Lower lobe of right lung (tissue), 2 donors: ENCODE results near the gene KRT3. TPM values are rescaled to one million over a fixed set of nuclear protein-coding genes. Genes with fewer than 3 reads are reported as not detected.
"Not testable (repeated sequence)": the region's sequence is repeated elsewhere in the genome, so short reads cannot be mapped to it uniquely, and the experiment has no call there.

Experiments used
- ATAC-seq, 2 donors: fragments of 200-7000 bp; cut with Tn5 transposase; one replicate each; pipeline ENCODE4 v1.9.1; 2020 to 2022; ENCODE audit warnings: mild to moderate bottlenecking in 2 of 2, moderate library complexity in 2 of 2
- DNase-seq: peaks from one replicate; pipeline ENCODE4 v3.0.0-alpha.2; 2020
- H3K27ac ChIP-seq: fragments of 200-600 bp; one replicate; pipeline ENCODE4 v1.8.0; 2022
- H3K27me3 ChIP-seq: fragments of 200-600 bp; one replicate; pipeline ENCODE4 v1.8.0; 2022; ENCODE audit warnings: low read depth
- H3K36me3 ChIP-seq: fragments of 200-600 bp; one replicate; pipeline ENCODE4 v1.8.0; 2022; ENCODE audit warnings: mild to moderate bottlenecking
- H3K4me1 ChIP-seq: fragments of 200-600 bp; one replicate; pipeline ENCODE4 v1.8.0; 2022
- H3K4me3 ChIP-seq: fragments of 200-600 bp; one replicate; pipeline ENCODE4 v1.8.0; 2022; ENCODE audit warnings: mild to moderate bottlenecking
- H3K9me3 ChIP-seq: fragments of 200-600 bp; one replicate; pipeline ENCODE4 v1.8.0; 2022
- intact Hi-C: fragments of 100-400 bp; cut with DNase I; formaldehyde crosslinking; loops from one replicate; pipeline ENCODE4 v1.11.0; 2022
- total RNA-seq: library from RNA; stranded (reverse); fragmentation: NEBNext Ultra II Directional; extraction: Animal tissue kit (Norgen Biotek cat#: 25700); gene quantifications from one replicate; pipeline ENCODE4 v1.2.1, GENCODE V29; 2021
- TF ChIP-seq, protein P1 (sequence below): fragments of 200-600 bp; IDR thresholded peaks from one replicate; pipeline ENCODE4 v1.8.0; 2022; ENCODE audit warnings: antibody characterized with exemption, mild to moderate bottlenecking
- donor health status: DM: no; HTN: yes; CAD: no; lungs with severe emphysema.

The KRT3 gene
- total RNA-seq, 1 donor from 2014 or later = not detected

- ATAC-seq (no peak), DNase-seq (no peak)
- peaks cover 4% of the 10 kb centered on the region for H3K9me3 ChIP-seq
- H3K36me3 ChIP-seq = no peaks in the 10 kb centered on the region
- H3K4me1 ChIP-seq = no peaks in the 10 kb centered on the region
- H3K27ac ChIP-seq = no peak overlapping the region
- no peak overlapping the region for H3K4me3 ChIP-seq
- TF ChIP-seq, protein P1, sequence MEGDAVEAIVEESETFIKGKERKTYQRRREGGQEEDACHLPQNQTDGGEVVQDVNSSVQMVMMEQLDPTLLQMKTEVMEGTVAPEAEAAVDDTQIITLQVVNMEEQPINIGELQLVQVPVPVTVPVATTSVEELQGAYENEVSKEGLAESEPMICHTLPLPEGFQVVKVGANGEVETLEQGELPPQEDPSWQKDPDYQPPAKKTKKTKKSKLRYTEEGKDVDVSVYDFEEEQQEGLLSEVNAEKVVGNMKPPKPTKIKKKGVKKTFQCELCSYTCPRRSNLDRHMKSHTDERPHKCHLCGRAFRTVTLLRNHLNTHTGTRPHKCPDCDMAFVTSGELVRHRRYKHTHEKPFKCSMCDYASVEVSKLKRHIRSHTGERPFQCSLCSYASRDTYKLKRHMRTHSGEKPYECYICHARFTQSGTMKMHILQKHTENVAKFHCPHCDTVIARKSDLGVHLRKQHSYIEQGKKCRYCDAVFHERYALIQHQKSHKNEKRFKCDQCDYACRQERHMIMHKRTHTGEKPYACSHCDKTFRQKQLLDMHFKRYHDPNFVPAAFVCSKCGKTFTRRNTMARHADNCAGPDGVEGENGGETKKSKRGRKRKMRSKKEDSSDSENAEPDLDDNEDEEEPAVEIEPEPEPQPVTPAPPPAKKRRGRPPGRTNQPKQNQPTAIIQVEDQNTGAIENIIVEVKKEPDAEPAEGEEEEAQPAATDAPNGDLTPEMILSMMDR = no peak
- intact Hi-C loops = no loop called here
- H3K27me3 ChIP-seq = peaks cover 11% of the 10 kb centered on the region
Observed at GRCh38 chr12:52755533-52755932, 40.4 kb downstream of the KRT3 start.

DNA sequence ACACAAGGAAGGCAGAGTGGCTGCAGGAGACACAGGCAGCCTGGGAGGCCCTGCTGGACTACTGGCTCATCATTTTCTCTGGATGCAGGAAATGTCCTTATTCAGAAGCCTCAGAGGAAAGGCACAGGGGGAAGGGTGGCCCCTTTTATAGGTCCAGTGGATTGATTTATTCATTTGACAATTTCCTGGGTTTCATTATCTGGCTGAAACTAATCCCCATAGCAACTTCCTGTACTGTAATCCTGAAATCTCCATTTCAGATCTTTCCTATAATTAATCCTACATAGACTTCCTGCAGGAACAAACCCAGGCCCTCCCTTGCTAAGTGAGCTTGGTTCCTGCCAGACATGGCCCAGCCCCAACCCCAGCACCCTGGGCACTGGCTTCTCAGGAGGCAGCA is 41.8 kb downstream of the KRT3 start:
- Histone ChIP-seq H3K9me3 (no peaks in the 10 kb centered on the region), H3K4me1 (no peaks in the 10 kb centered on the region)
- intact Hi-C loops = no loop called here

DNA sequence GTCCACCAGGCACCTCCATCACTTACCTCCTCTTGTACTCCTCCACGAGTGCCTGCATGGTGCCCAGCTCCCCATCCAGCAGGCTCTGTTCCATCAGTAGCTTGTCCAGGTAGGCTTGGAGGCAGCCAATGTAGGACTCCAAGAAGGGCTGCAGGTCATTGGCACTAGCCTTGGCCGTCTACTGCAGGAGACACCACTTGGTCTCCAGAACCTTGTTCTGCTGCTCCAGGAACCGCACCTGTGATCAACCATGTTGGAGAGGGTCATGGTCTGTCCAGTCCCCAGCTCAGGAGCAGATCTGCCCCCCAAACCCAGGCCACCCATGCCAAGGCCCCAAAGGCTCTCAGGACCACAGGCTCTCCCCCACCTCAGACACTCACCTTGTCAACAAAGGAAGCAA is 42.6 kb downstream of the KRT3 start:
- no peak overlapping the region for H3K27ac ChIP-seq
- TF ChIP-seq, protein P1 = no peak
- H3K4me3 ChIP-seq = no peak overlapping the region
- H3K27me3 ChIP-seq = peaks cover 14% of the 10 kb centered on the region
- no peaks in the 10 kb centered on the region for H3K4me1 ChIP-seq
- ATAC-seq = no peak
- intact Hi-C loops = no loop called here
- H3K36me3 ChIP-seq = no peaks in the 10 kb centered on the region
- H3K9me3 ChIP-seq = no peaks in the 10 kb centered on the region
- DNase-seq = no peak

More for the DNA sequence above, 41.8 kb downstream of the KRT3 start:
- Histone ChIP-seq H3K36me3 (no peaks in the 10 kb centered on the region), H3K27me3 (peaks cover 11% of the 10 kb centered on the region), H3K27ac (no peak overlapping the region), H3K4me3 (no peak overlapping the region)
- DNase-seq (no peak), ATAC-seq (no peak)
- TF ChIP-seq, protein P1 = no peak

DNA sequence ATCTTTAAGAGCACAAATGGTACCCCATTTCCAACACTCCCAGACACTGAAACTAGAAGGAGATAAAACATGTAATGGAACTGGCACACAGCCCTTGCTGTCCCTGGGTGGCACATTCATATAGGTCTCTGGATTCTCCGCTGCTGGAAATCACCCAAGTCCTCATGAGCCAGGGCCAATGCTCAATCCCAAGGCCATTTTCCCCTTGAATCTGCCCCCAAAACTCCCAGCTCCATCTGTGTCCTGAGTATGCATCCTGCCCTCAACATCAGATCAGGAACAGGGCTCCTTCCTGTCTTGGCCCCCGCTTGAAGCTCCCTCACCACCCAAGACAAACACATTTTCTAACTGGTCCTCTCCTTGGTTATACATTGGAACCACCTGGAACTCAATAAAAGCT is 43.4 kb downstream of the KRT3 start:
- no peak for ATAC-seq

DNA sequence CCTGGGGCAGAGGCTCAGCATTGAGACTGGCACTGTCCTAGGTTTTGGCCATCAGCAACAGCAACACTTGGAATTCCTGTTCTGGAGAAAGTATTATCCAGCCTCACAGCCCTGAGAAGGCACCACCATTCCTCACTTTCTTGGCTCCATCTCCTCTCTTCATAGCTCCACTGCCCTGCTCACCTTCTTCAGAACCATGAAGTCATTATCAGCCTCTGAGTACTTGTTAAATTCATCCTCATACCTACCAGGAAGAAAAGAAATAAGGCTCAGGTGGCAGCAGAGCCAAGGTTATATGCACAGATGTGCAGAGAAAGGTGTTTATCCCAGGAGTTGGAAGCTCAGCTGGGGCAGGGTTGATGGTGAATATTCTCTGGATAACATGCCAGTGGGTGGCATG is 44.1 kb downstream of the KRT3 start:
- no peak overlapping the region for H3K4me3 ChIP-seq
- DNase-seq = no peak
- ATAC-seq = no peak

More for the DNA sequence above, 43.4 kb downstream of the KRT3 start:
- no peak overlapping the region for H3K27ac ChIP-seq
- no peaks in the 10 kb centered on the region for H3K9me3 ChIP-seq
- no peak for DNase-seq
- no peaks in the 10 kb centered on the region for H3K36me3 ChIP-seq
- intact Hi-C loops = no loop called here
- no peak overlapping the region for H3K4me3 ChIP-seq
- TF ChIP-seq, protein P1 = no peak
- H3K4me1 ChIP-seq = no peaks in the 10 kb centered on the region
- H3K27me3 ChIP-seq = peaks cover 12% of the 10 kb centered on the region

GRCh38 chr12:52750532-52750931 is 45.4 kb downstream of the KRT3 start:
- H3K27ac ChIP-seq, DNase-seq, H3K9me3 ChIP-seq, H3K36me3 ChIP-seq, H3K4me1 ChIP-seq, intact Hi-C loops, ATAC-seq, H3K4me3 ChIP-seq: not testable (repeated sequence)
- H3K27me3 ChIP-seq = peaks cover 24% of the 10 kb centered on the region

More for the DNA sequence above, 44.1 kb downstream of the KRT3 start:
- intact Hi-C loops = no loop called here
- Histone ChIP-seq H3K9me3 (no peaks in the 10 kb centered on the region), H3K4me1 (no peaks in the 10 kb centered on the region), H3K27me3 (peaks cover 17% of the 10 kb centered on the region), H3K27ac (no peak overlapping the region), H3K36me3 (no peaks in the 10 kb centered on the region)
- TF ChIP-seq, protein P1 = no peak
